K562 (cell line): ENCODE results near the gene WNT3. TPM values are rescaled to one million over a fixed set of nuclear protein-coding genes. Genes with fewer than 3 reads are reported as not detected.

Experiments
- ADNP ChIP-seq: fragments of 200-800 bp; sonication (Bioruptor generic); IDR thresholded peaks from 2 replicates; pipeline ENCODE4 v1.6.1; 2016; ENCODE audit warnings: missing genetic modification characterization, missing compliant biosample characterization
- CBX1 ChIP-seq: sonication (generic); IDR thresholded peaks from 2 replicates; pipeline ENCODE4 v1.6.1; 2016; ENCODE audit warnings: antibody characterized with exemption, low read depth, mild to moderate bottlenecking
- CBX3 ChIP-seq, 2 experiments: IDR thresholded peaks; 1 replicate in 1 of 2; 2 replicates in 1 of 2; pipeline ENCODE4 v1.6.1; 2012; ENCODE audit warnings: inconsistent platforms in 2 of 2, low read length in 2 of 2, borderline replicate concordance in 1 of 2, control low read depth in 1 of 2
- DACH1 ChIP-seq: fragments of 450-650 bp; IDR thresholded peaks from 2 replicates; pipeline ENCODE4 v1.6.1; 2018; ENCODE audit not compliant: partially characterized antibody
- EP400 ChIP-seq: fragments of 450-650 bp; IDR thresholded peaks from 2 replicates; pipeline ENCODE4 v1.6.1; 2017; ENCODE audit warnings: antibody characterized with exemption, mild to moderate bottlenecking, moderate library complexity
- ESRRA ChIP-seq: fragments of 450-650 bp; IDR thresholded peaks from 2 replicates; pipeline ENCODE4 v1.6.1; 2014; ENCODE audit warnings: low read depth, mild to moderate bottlenecking, moderate library complexity, borderline replicate concordance
- FOXP1 ChIP-seq: sonication (generic); formaldehyde crosslinking; IDR thresholded peaks from 2 replicates; pipeline ENCODE4 v1.8.0; 2022; ENCODE audit warnings: mild to moderate bottlenecking, missing genetic modification reagents
- KLF16 ChIP-seq: IDR thresholded peaks from 2 replicates; pipeline ENCODE4 v1.6.1; 2016; ENCODE audit warnings: antibody characterized with exemption
- MAZ ChIP-seq, 2 experiments: fragments of 450-650 bp in 1 of 2; sonication (generic) in 1 of 2; formaldehyde crosslinking; IDR thresholded peaks in 1 of 2; conservative IDR thresholded peaks in 1 of 2; 2 replicates each; pipeline versions ENCODE4 v1.4.0 to v1.5.0; 2020; ENCODE audit warnings: mild to moderate bottlenecking in 1 of 2, missing genetic modification reagents in 1 of 2
- RBFOX2 ChIP-seq: fragments of 200-400 bp; formaldehyde crosslinking; IDR thresholded peaks from 2 replicates; pipeline ENCODE4 v1.6.1; 2017; ENCODE audit warnings: low read depth, mild to moderate bottlenecking, low read length, moderate library complexity
- SMARCB1 ChIP-seq: IDR thresholded peaks from 2 replicates; pipeline ENCODE4 v1.6.1; 2011; ENCODE audit warnings: improper control_type of control experiment, low read depth; ENCODE audit not compliant: insufficient read length
- STAG1 ChIP-seq: sonication (generic); formaldehyde crosslinking; IDR thresholded peaks from 2 replicates; pipeline ENCODE4 v1.5.0; 2020; ENCODE audit warnings: missing genetic modification reagents, borderline replicate concordance
- STAT5B ChIP-seq: fragments of 250-450 bp; sonication (Bioruptor Pico); IDR thresholded peaks from 2 replicates; pipeline ENCODE4 v1.8.0; 2021; ENCODE audit warnings: mild to moderate bottlenecking, inconsistent platforms
- TCF7L2 ChIP-seq: fragments of 150-350 bp; IDR thresholded peaks from 2 replicates; pipeline ENCODE4 v1.6.1; 2016; ENCODE audit warnings: low read depth, mild to moderate bottlenecking, low read length, moderate library complexity
- THAP12 ChIP-seq: fragments of 250-450 bp; sonication (Bioruptor Pico); IDR thresholded peaks from 2 replicates; pipeline ENCODE4 v1.9.0; 2021; ENCODE audit warnings: mild to moderate bottlenecking, inconsistent platforms
- THRA ChIP-seq: fragments of 450-650 bp; IDR thresholded peaks from 2 replicates; pipeline ENCODE4 v1.6.1; 2017; ENCODE audit warnings: mild to moderate bottlenecking, moderate library complexity
- THRAP3 ChIP-seq: fragments of 450-650 bp; IDR thresholded peaks from 2 replicates; pipeline ENCODE4 v1.6.1; 2016; ENCODE audit warnings: mild to moderate bottlenecking, inconsistent platforms, borderline replicate concordance
- YBX1 ChIP-seq: fragments of 450-650 bp; IDR thresholded peaks from 2 replicates; pipeline ENCODE4 v1.7.1; 2016; ENCODE audit warnings: mild to moderate bottlenecking
- YY1 ChIP-seq, 3 experiments: IDR thresholded peaks; 2 replicates each; pipeline ENCODE4 v1.6.1; 2011; ENCODE audit warnings: low read length in 2 of 3, mild to moderate bottlenecking in 2 of 3, moderate library complexity in 2 of 3, borderline replicate concordance in 1 of 3, control low read depth in 1 of 3, low read depth in 1 of 3; ENCODE audit not compliant: insufficient read depth in 3 of 3, insufficient replicate concordance in 2 of 3, control insufficient read depth in 1 of 3, insufficient read length in 1 of 3; ENCODE audit errors: extremely low read depth in 1 of 3
- ZBTB33 ChIP-seq: sonication (generic); formaldehyde crosslinking; IDR thresholded peaks from 2 replicates; pipeline ENCODE4 v1.8.1; 2023; ENCODE audit warnings: mild to moderate bottlenecking, missing genetic modification reagents
- ZNF121 ChIP-seq: sonication (generic); formaldehyde crosslinking; conservative IDR thresholded peaks from 2 replicates; pipeline ENCODE4 v1.8.0; 2022; ENCODE audit warnings: missing genetic modification reagents
- ZNF41 ChIP-seq: fragments of 250-450 bp; sonication (Bioruptor Pico); conservative IDR thresholded peaks from 2 replicates; pipeline ENCODE4 v1.4.0; 2020; ENCODE audit warnings: mild to moderate bottlenecking
- ZNF778 ChIP-seq: fragments of 450-650 bp; formaldehyde crosslinking; IDR thresholded peaks from 2 replicates; pipeline ENCODE4 v1.4.0; 2020; ENCODE audit warnings: mild to moderate bottlenecking, moderate library complexity
- polyA plus RNA-seq, 8 experiments: library from polyadenylated mRNA; depleted of rRNA in 4 of 8; stranded (reverse) in 5 of 8; unstranded in 3 of 8; fragments of >200 nt; fragmentation: Nextera tagmentation in 2 of 8; fragmentation: Illumina TruSeq in 1 of 8; extraction: Ambion mirVana in 2 of 8; extraction: Trizol in 1 of 8; gene quantifications; 2 replicates each; pipeline versions ENCODE4 v1.2.1 to v1.2.3, GENCODE V29; 2011 to 2014; ENCODE audit warnings: inconsistent platforms in 1 of 8, missing spikeins in 1 of 8
- total RNA-seq, 7 experiments: library from RNA; depleted of rRNA in 6 of 7; stranded (reverse); fragments of >200 nt in 6 of 7; fragmentation: Illumina TruSeq in 2 of 7; extraction: Trizol in 2 of 7; gene quantifications; 2 replicates each; pipeline versions ENCODE4 v1.2.1 to v1.2.3, GENCODE V29; 2011 to 2021; ENCODE audit warnings: low replicate concordance in 1 of 7

The WNT3 gene
- total and polyA plus RNA-seq, 9 of the 15 experiments (the other 6 are each of a cell fraction or from before 2014, with no cell fraction given) = 1.5 to 6.1 (median 3.3) TPM

- TF ChIP-seq FOXP1 = no peak
- no peak for TF ChIP-seq ZNF778
- TF ChIP-seq EP400 = no peak
- TF ChIP-seq YBX1 = no peak
- 0 out of 2 replicates have a peak, but pooled peaks have one; percentile 15 for TF ChIP-seq ESRRA
- TF ChIP-seq DACH1 = no peak
- TF ChIP-seq CBX3 (IDR thresholded peaks at IDR 0.05; ENCODE audit: borderline replicate concordance in 1 of 2, low read length in 2 of 2) = peak in 1 of 2 experiments; percentile 72; a peak in 1 of 3 replicates
- TF ChIP-seq ADNP (tag) = no peak
- TF ChIP-seq CBX1 = no peak
- no peak for TF ChIP-seq RBFOX2
- TF ChIP-seq THRAP3 = no peak
- no peak; the same call in 1 of the 2 replicates for TF ChIP-seq STAG1 (CRISPR knock-in tag)
- peak; percentile 53; the same call in 1 of the 2 replicates for TF ChIP-seq KLF16
- no peak for TF ChIP-seq TCF7L2
- TF ChIP-seq YY1 (IDR thresholded peaks at IDR 0.05; ENCODE audit: borderline replicate concordance in 1 of 3, control insufficient read depth in 1 of 3, extremely low read depth in 1 of 3, insufficient read depth in 3 of 3, insufficient read length in 1 of 3, insufficient replicate concordance in 2 of 3, low read depth in 1 of 3, low read length in 2 of 3) = no peak
- TF ChIP-seq ZNF41 (CRISPR knock-in tag) = no peak
- no peak for TF ChIP-seq ZNF121
- TF ChIP-seq ZBTB33 (CRISPR knock-in tag) = 0 out of 2 replicates have a peak, but pooled peaks have one; percentile 12
- no peak for TF ChIP-seq STAT5B (CRISPR knock-in tag)
- no peak for TF ChIP-seq SMARCB1
- TF ChIP-seq THRA = no peak
- TF ChIP-seq MAZ (CRISPR knock-in tag; conservative IDR thresholded peaks at IDR 0.05 in 1 of 2, IDR thresholded peaks at IDR 0.05 in 1 of 2) = peak; percentile 90 to 100
- TF ChIP-seq THAP12 (CRISPR knock-in tag) = no peak
Measured at GRCh38 chr17:46782250-46782953, 36.1 kb downstream of the WNT3 start (continued).
